PC-9 (cell line): ENCODE results near the gene SCAMP3.

Experiments used
- CTCF ChIP-seq: fragments of 200-600 bp; sonication (generic); conservative IDR thresholded peaks from 2 replicates; pipeline ENCODE4 v1.6.1; 2017; ENCODE audit warnings: mixed run types, antibody characterized with exemption, mild to moderate bottlenecking, moderate library complexity
- EZH2 ChIP-seq: fragments of 200-600 bp; sonication (generic); IDR thresholded peaks from 2 replicates; pipeline ENCODE4 v1.8.0; 2017; ENCODE audit warnings: antibody characterized with exemption, low read depth

- TF ChIP-seq CTCF (no peak), EZH2 (no peak)
Measured at GRCh38 chr1:155293086-155293749, 31.1 kb upstream of the SCAMP3 start.
